HG03378 (cell line): ENCODE data around the gene CYB561D1.
A peak's percentile ranks its signal among the peaks of the same experiment; 100 is the strongest.

ENCODE experiments used
- ATAC-seq: cut with Tn5 transposase; IDR thresholded peaks from one replicate; pipeline ENCODE4 v1.9.1; 2021; ENCODE audit warnings: mild to moderate bottlenecking, moderate library complexity; ENCODE audit not compliant: unreplicated experiment

CYB561D1 gene

DNA sequence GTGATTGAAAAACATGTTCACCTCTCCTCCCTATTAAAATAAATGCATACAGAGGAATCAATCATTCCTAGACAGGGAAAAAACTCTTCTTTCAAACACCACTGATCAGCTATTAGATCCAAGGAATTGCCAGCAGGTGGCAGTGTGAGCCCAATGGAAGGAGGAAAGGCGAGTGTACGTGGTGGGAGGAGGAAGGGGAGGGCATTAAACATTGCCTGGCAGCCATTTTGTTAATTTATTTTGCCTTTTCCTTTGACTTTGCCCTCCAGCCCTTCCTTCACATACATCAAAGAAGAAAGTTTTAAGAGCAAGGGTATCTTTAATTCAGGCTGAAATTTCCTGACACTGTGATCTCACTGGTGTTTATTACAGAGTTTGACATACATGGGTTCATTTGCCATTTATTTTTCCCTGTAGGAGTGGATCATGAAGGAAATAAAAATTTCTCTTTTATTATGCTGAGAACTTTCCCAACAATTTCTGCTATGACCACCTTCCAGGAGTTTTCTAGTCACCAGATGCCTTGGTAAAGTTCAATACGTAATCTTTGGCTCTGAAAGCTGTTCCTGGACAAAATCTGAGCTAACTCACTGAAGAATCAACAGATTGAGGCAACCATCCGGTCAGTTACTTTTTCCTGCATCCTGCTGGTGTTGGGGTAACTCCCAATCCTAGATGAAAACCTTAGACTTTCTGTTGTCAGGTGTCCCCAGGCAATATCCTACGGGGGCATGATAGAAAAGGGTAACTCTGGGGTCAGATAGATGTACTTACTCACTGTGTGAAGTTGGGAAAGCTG lies 52.6 kb downstream of the CYB561D1 start:
- ATAC-seq: peak; percentile 44

DNA sequence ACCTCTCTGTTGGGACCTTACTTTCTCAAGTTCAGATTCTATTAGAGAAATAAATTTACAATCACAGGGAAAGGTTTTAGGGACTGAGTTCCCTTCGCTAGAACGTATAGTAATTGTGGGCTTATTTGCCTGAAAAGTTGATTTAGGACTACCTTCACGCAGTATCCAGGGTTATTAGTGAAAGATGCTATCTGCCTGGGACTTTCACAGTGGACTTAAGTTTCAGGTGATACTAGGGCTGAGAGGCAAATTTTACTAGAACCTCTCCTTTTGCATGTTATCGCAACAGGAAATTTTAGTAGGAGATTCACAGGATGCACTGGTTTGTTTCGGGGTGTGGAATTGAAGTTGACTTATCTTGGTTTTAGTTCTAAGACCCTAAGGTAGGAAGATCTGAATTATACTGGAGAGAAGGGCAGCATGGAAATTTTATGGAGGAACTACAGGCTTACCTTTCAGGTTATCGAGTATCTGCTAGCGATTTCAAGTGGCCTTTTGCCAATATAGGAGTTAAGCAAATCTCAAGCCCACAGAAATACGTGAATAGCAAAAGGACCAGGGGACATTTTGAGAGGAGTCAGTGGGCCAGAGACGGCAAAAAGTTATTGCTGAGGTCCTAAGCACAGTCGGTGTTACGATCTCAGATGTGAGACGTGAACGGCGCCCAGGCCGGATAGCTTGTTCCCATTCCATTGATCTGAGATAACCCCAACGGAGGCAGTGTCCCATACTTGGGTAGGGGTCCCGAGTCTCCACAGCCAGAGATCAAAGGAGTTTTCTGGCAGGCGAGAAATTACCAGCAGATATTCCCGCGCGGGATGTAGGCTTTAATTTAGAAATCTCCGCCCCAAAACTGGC lies 53.8 kb downstream of the CYB561D1 start:
- no peak for ATAC-seq

DNA sequence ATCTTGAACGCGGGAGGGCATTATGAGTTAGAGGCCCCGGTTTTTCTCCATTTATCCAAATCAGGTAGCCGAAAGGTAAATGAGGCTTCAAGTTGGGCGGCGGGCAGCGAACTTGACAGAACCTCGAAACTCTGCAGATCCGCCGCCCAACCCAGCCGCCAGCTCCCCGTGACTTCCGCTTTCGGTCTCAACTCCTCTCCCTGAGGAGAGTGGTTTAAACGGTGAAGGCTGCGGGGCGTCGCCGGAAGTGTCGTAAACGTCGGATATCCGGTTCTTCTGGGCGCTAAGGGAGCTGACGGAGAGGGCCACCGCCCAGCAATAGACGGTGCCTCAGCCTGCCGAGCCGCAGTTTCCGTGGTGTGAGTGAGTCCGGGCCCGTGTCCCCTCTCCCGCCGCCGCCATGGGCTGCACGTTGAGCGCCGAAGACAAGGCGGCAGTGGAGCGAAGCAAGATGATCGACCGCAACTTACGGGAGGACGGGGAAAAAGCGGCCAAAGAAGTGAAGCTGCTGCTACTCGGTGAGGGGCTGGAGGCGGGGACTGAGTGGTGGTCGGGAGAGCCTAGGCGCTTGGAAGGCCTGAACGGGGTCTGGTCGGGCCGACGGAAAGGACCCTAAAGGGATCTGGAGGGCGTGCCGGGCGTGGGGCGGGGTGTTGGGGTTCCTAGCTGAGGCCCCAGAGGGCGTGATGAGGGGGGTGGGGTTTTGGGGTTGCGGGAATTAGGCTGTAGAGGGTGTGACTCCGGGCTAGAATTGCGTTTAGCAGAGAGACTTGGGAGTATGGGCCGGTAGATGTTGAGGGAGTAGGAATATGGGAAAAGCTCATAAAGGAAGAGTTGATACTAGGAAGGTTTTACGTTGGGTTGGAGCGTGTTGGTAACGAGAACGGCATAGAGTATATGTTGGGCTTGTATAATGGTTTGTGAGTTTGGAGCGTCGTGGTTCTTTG lies 54.7 kb downstream of the CYB561D1 start, which contains the start of gene GNAI3:
Gene GNAI3 (plus strand): TSS at position 295 of the 947 bp plus-strand sequence. CDS start 106 bp downstream, at position 401.
- ATAC-seq: peak; percentile 85
